HL-60 (cell line): ENCODE data around the gene VASH2.

ENCODE experiments used
- GABPA ChIP-seq: IDR thresholded peaks from 2 replicates; pipeline ENCODE4 v1.6.1; 2012; ENCODE audit warnings: low read depth
- POLR2AphosphoS5 ChIP-seq: IDR thresholded peaks from 2 replicates; pipeline ENCODE4 v1.6.1; 2012; ENCODE audit warnings: low read depth
- TF ChIP-seq, protein P1 (sequence below): IDR thresholded peaks from one replicate; pipeline ENCODE4 v1.5.1; 2011; ENCODE audit warnings: low read length, control low read depth, inconsistent platforms; ENCODE audit not compliant: insufficient read depth
- TF ChIP-seq, protein P2 (sequence below): IDR thresholded peaks from 2 replicates; pipeline ENCODE4 v1.6.1; 2012; ENCODE audit warnings: low read depth; ENCODE audit not compliant: insufficient replicate concordance

DNA sequence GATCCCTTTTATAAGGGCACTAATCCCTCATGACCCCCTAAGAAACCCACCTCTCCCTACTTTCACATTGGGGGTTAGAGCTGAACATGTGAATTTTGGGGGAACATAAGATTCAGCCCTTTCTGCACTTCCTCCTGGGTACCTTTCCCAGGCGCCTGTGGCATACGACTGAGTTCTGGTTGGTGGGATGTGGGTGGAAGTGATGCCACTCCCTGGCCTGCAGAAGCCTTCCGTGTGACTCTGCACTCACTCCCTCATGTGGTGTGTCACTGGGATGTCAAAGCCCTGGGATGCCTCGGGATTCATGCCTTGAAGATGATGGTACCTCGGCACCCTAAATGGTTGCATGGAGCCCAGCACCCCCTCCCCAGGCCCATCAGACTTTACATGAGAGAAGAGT is 28.3 kb upstream of the VASH2 start:
- TF ChIP-seq POLR2AphosphoS5 (no peak), GABPA (no peak)
- TF ChIP-seq, protein P1, sequence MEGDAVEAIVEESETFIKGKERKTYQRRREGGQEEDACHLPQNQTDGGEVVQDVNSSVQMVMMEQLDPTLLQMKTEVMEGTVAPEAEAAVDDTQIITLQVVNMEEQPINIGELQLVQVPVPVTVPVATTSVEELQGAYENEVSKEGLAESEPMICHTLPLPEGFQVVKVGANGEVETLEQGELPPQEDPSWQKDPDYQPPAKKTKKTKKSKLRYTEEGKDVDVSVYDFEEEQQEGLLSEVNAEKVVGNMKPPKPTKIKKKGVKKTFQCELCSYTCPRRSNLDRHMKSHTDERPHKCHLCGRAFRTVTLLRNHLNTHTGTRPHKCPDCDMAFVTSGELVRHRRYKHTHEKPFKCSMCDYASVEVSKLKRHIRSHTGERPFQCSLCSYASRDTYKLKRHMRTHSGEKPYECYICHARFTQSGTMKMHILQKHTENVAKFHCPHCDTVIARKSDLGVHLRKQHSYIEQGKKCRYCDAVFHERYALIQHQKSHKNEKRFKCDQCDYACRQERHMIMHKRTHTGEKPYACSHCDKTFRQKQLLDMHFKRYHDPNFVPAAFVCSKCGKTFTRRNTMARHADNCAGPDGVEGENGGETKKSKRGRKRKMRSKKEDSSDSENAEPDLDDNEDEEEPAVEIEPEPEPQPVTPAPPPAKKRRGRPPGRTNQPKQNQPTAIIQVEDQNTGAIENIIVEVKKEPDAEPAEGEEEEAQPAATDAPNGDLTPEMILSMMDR, result no peak
- TF ChIP-seq, protein P2, sequence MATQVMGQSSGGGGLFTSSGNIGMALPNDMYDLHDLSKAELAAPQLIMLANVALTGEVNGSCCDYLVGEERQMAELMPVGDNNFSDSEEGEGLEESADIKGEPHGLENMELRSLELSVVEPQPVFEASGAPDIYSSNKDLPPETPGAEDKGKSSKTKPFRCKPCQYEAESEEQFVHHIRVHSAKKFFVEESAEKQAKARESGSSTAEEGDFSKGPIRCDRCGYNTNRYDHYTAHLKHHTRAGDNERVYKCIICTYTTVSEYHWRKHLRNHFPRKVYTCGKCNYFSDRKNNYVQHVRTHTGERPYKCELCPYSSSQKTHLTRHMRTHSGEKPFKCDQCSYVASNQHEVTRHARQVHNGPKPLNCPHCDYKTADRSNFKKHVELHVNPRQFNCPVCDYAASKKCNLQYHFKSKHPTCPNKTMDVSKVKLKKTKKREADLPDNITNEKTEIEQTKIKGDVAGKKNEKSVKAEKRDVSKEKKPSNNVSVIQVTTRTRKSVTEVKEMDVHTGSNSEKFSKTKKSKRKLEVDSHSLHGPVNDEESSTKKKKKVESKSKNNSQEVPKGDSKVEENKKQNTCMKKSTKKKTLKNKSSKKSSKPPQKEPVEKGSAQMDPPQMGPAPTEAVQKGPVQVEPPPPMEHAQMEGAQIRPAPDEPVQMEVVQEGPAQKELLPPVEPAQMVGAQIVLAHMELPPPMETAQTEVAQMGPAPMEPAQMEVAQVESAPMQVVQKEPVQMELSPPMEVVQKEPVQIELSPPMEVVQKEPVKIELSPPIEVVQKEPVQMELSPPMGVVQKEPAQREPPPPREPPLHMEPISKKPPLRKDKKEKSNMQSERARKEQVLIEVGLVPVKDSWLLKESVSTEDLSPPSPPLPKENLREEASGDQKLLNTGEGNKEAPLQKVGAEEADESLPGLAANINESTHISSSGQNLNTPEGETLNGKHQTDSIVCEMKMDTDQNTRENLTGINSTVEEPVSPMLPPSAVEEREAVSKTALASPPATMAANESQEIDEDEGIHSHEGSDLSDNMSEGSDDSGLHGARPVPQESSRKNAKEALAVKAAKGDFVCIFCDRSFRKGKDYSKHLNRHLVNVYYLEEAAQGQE, result no peak
